HCT116 (cell line): Measurements from ENCODE around the gene ACAP2. TPM values are rescaled to one million over a fixed set of nuclear protein-coding genes. Genes with fewer than 3 reads are reported as not detected.

ENCODE experiments used
- ATAC-seq: fragments of 200-7000 bp; cut with Tn5 transposase; 2 replicates; pipeline ENCODE4 v1.9.1; 2020; ENCODE audit warnings: mild to moderate bottlenecking, moderate library complexity
- BruUV-seq: library from RNA; stranded (reverse); fragments of 400-500 nt; replicated peaks from 2 replicates; lab custom pipeline; 2021; lab: Mats Ljungman, UMichigan
- CTCF ChIA-PET: fragments of 300-600 bp; sonication (Branson Sonifier 250); formaldehyde crosslinking; loops from one replicate; lab custom pipeline; 2021; ENCODE audit warnings: antibody characterized with exemption; lab: Charles Lee
- POLR2A ChIA-PET: fragments of 300-600, 350-600 bp; sonication (Branson Sonifier 250); formaldehyde crosslinking; loops from one replicate; lab custom pipeline; 2021; ENCODE audit warnings: antibody characterized with exemption; lab: Charles Lee
- RAD21 ChIA-PET, 2 experiments: fragments of 300-600 bp; sonication (Branson Sonifier 250); formaldehyde crosslinking; loops; one replicate each; lab custom pipeline; 2023; ENCODE audit warnings: low total read pairs in 2 of 2; ENCODE audit not compliant: uncharacterized antibody in 2 of 2, unreplicated experiment in 2 of 2, low non-redundant PET in 1 of 2; lab: Charles Lee
- DNase-seq: peaks from one replicate; pipeline ENCODE4 v3.0.0-alpha.2; 2010; ENCODE audit warnings: low read depth, low spot score
- H2AFZ ChIP-seq: fragments of 200-600 bp; shearing (Covaris generic), sonication (generic); 2 replicates; pipeline ENCODE4 v1.6.1; 2017; ENCODE audit warnings: low read depth, mixed run types, mixed read lengths, antibody characterized with exemption, low read length; ENCODE audit not compliant: poor library complexity, severe bottlenecking
- H3K27ac ChIP-seq: 2 replicates; pipeline ENCODE4 v1.5.1; 2012; ENCODE audit warnings: low read depth, low read length
- H3K27me3 ChIP-seq: fragments of 200-600 bp; sonication (generic); 2 replicates; pipeline ENCODE4 v1.6.1; 2016; ENCODE audit warnings: mixed run types, low read length, mixed read lengths; ENCODE audit not compliant: insufficient read depth
- H3K36me3 ChIP-seq, 2 experiments: fragments of 200-500 bp in 1 of 2; fragments of 200-600 bp in 1 of 2; sonication (Bioruptor generic) in 1 of 2; sonication (generic) in 1 of 2; 2 replicates each; pipeline versions ENCODE4 v1.5.1 to v1.6.1; 2014 to 2016; ENCODE audit warnings: low read length in 2 of 2, inconsistent platforms in 1 of 2, mixed read lengths in 1 of 2, mixed run types in 1 of 2; ENCODE audit not compliant: insufficient read depth in 2 of 2, control insufficient read depth in 1 of 2
- H3K4me1 ChIP-seq, 2 experiments: fragments of 200-600 bp in 1 of 2; sonication (generic) in 1 of 2; 2 replicates each; pipeline versions ENCODE4 v1.5.1 to v1.6.1; 2012 to 2017; ENCODE audit warnings: low read length in 2 of 2, inconsistent platforms in 1 of 2, mild to moderate bottlenecking in 1 of 2, mixed read lengths in 1 of 2, mixed run types in 1 of 2, moderate library complexity in 1 of 2; ENCODE audit not compliant: insufficient read depth in 2 of 2, control insufficient read depth in 1 of 2
- H3K4me2 ChIP-seq: fragments of 200-600 bp; sonication (generic); 2 replicates; pipeline ENCODE4 v1.6.1; 2017; ENCODE audit warnings: mixed run types, low read length, mixed read lengths
- H3K4me3 ChIP-seq, 2 experiments: fragments of 200-600 bp in 1 of 2; sonication (generic) in 1 of 2; replicated peaks in 1 of 2; 2 replicates each; pipeline ENCODE4 v1.5.1; 2011 to 2016; ENCODE audit warnings: low read length in 2 of 2, control low read depth in 1 of 2, low read depth in 1 of 2, mild to moderate bottlenecking in 1 of 2, mixed read lengths in 1 of 2, mixed run types in 1 of 2
- H3K79me2 ChIP-seq: fragments of 200-600 bp; sonication (generic); 2 replicates; pipeline ENCODE4 v1.6.1; 2017; ENCODE audit warnings: mild to moderate bottlenecking, mixed run types, low read length, moderate library complexity, mixed read lengths; ENCODE audit not compliant: insufficient read depth
- H3K9ac ChIP-seq: fragments of 200-600 bp; sonication (generic); 2 replicates; pipeline ENCODE4 v1.6.1; 2016; ENCODE audit warnings: low read length, mixed read lengths
- H3K9me2 ChIP-seq: fragments of 200-600 bp; sonication (generic), shearing (Covaris generic); 2 replicates; pipeline ENCODE4 v1.6.1; 2017; ENCODE audit warnings: mixed run types, mild to moderate bottlenecking, moderate library complexity; ENCODE audit not compliant: insufficient read depth
- H3K9me3 ChIP-seq, 2 experiments: fragments of 200-500 bp in 1 of 2; fragments of 200-600 bp in 1 of 2; sonication (Bioruptor generic) in 1 of 2; sonication (generic) in 1 of 2; 2 replicates each; pipeline ENCODE4 v1.6.1; 2014 to 2017; ENCODE audit warnings: low read length in 2 of 2, mixed read lengths in 2 of 2, inconsistent platforms in 1 of 2, low read depth in 1 of 2, mild to moderate bottlenecking in 1 of 2, mixed run types in 1 of 2, moderate library complexity in 1 of 2; ENCODE audit not compliant: control insufficient read depth in 1 of 2, insufficient read depth in 1 of 2
- H4K20me1 ChIP-seq: fragments of 200-600 bp; sonication (generic), shearing (Covaris generic); 2 replicates; pipeline ENCODE4 v1.6.1; 2017; ENCODE audit warnings: mixed run types, mild to moderate bottlenecking, moderate library complexity; ENCODE audit not compliant: insufficient read depth
- CBX3 ChIP-seq: IDR thresholded peaks from 2 replicates; pipeline ENCODE4 v1.6.1; 2012; ENCODE audit warnings: low read depth
- CEBPB ChIP-seq: IDR thresholded peaks from 2 replicates; pipeline ENCODE4 v1.6.1; 2012; ENCODE audit warnings: low read depth
- JUND ChIP-seq: IDR thresholded peaks from 2 replicates; pipeline ENCODE4 v1.6.1; 2012
- REST ChIP-seq: IDR thresholded peaks from 2 replicates; pipeline ENCODE4 v1.6.1; 2012; ENCODE audit warnings: low read depth
- SRF ChIP-seq: IDR thresholded peaks from 2 replicates; pipeline ENCODE4 v1.6.1; 2012; ENCODE audit warnings: low read depth
- ZNF274 ChIP-seq: fragments of 200-500 bp; sonication (Bioruptor generic); IDR thresholded peaks from 2 replicates; pipeline ENCODE4 v1.6.1; 2014; ENCODE audit warnings: mild to moderate bottlenecking, low read depth, low read length, inconsistent platforms
- intact Hi-C: fragments of 100-400 bp; cut with micrococcal nuclease; formaldehyde crosslinking; loops from 2 replicates; pipeline ENCODE4 v1.10.0; 2022
- total RNA-seq: library from RNA; stranded (reverse); gene quantifications from one replicate; pipeline ENCODE4 v1.2.1, GENCODE V29; 2021; ENCODE audit not compliant: unreplicated experiment

Gene ACAP2
- total RNA-seq, 1 experiment from 2014 or later: 43.0 TPM

- no peaks in the 10 kb centered on the region for H3K27me3 ChIP-seq
- no peak overlapping the region for H3K4me2 ChIP-seq
- BruUV-seq: no TSS peak
- H3K36me3 ChIP-seq: no peaks in the 10 kb centered on the region
- intact Hi-C loops: no loop called here
- no peaks in the 10 kb centered on the region for H3K9me2 ChIP-seq
- ChIA-PET RAD21 (no interaction called here), CTCF (no interaction called here), POLR2A (no interaction called here)
- no peak overlapping the region for H3K27ac ChIP-seq
- H3K4me3 ChIP-seq: no peak overlapping the region
- DNase-seq: no peak
- ATAC-seq: no peak
- H4K20me1 ChIP-seq: no peaks in the 10 kb centered on the region
- H3K4me1 ChIP-seq: no peaks in the 10 kb centered on the region
- H2AFZ ChIP-seq: no peak overlapping the region
- no peak for TF ChIP-seq CEBPB
- no peak for TF ChIP-seq ZNF274
- TF ChIP-seq REST: no peak
- TF ChIP-seq CBX3: no peak
- H3K79me2 ChIP-seq: peaks cover 52% of the 10 kb centered on the region
- no peaks in the 10 kb centered on the region for H3K9me3 ChIP-seq
- H3K9ac ChIP-seq: no peak overlapping the region
Measured at GRCh38 chr3:195407531-195408409, 35.0 kb downstream of the ACAP2 start.

GRCh38 chr3:195405651-195406050 is 37.2 kb downstream of the ACAP2 start:
- peaks cover 62% of the 10 kb centered on the region for H3K79me2 ChIP-seq
- no peak for TF ChIP-seq SRF
- no peak for TF ChIP-seq JUND
- no peaks in the 10 kb centered on the region for H3K4me1 ChIP-seq
- DNase-seq: no peak
- POLR2A ChIA-PET: no interaction called here
- intact Hi-C loops: no loop called here
- H2AFZ ChIP-seq: no peak overlapping the region
- H3K4me3 ChIP-seq: no peak overlapping the region
- CTCF ChIA-PET: no interaction called here
- no peak for ATAC-seq
- H3K36me3 ChIP-seq: no peaks in the 10 kb centered on the region
- H3K27ac ChIP-seq: no peak overlapping the region
- no TSS peak for BruUV-seq
- H3K9ac ChIP-seq: no peak overlapping the region
- RAD21 ChIA-PET: no interaction called here
- H3K9me3 ChIP-seq: no peaks in the 10 kb centered on the region
- no peak overlapping the region for H3K4me2 ChIP-seq
- H4K20me1 ChIP-seq: no peaks in the 10 kb centered on the region
- H3K9me2 ChIP-seq: no peaks in the 10 kb centered on the region
- H3K27me3 ChIP-seq: no peaks in the 10 kb centered on the region
